Dermis microvascular lymphatic vessel endothelial cell (primary cell): ENCODE results near the gene ABCA4. TPM values are rescaled to one million over a fixed set of nuclear protein-coding genes. Genes with fewer than 3 reads are reported as not detected.

Source experiments
- DNase-seq, 2 donors: peaks; one replicate each; pipeline versions ENCODE4 v3.0.0 to v3.0.0-alpha.2; 2010; ENCODE audit warnings: low read depth in 2 of 2
- total RNA-seq: library from RNA; depleted of rRNA; stranded (reverse); fragments of >200 nt; gene quantifications from 2 replicates; pipeline ENCODE4 v1.2.1, GENCODE V29; 2014

ABCA4 gene
- total RNA-seq, 1 donor from 2014 or later, result 27.9 TPM

GRCh38 chr1:94104776-94105580 lies 16.0 kb downstream of the ABCA4 start:
- no peak for DNase-seq

GRCh38 chr1:94104127-94104684 lies 16.7 kb downstream of the ABCA4 start:
- DNase-seq, result no peak

- DNase-seq, result no peak
Measured at GRCh38 chr1:94103608-94104007, 17.3 kb downstream of the ABCA4 start.

GRCh38 chr1:94101613-94102525 lies 19.1 kb downstream of the ABCA4 start:
- DNase-seq, result no peak

- DNase-seq, result peak in 1 of 2 donors; percentile 24
Measured at GRCh38 chr1:94100785-94101612, 19.9 kb downstream of the ABCA4 start.

- no peak for DNase-seq
Measured at GRCh38 chr1:94100129-94100784, 20.7 kb downstream of the ABCA4 start.

GRCh38 chr1:94099303-94099702 lies 21.6 kb downstream of the ABCA4 start:
- DNase-seq, result no peak

- no peak for DNase-seq
Measured at GRCh38 chr1:94098585-94099111, 22.3 kb downstream of the ABCA4 start.

GRCh38 chr1:94096797-94097549 lies 24.0 kb downstream of the ABCA4 start:
- no peak for DNase-seq

GRCh38 chr1:94095744-94096469 lies 25.0 kb downstream of the ABCA4 start:
- peak in 1 of 2 donors; percentile 44 for DNase-seq

GRCh38 chr1:94095112-94095637 lies 25.8 kb downstream of the ABCA4 start:
- peak; percentile 90 to 97 for DNase-seq

- peak; percentile 96 to 98 for DNase-seq
Measured at GRCh38 chr1:94094469-94095111, 26.4 kb downstream of the ABCA4 start.

GRCh38 chr1:94093996-94094395 lies 27.0 kb downstream of the ABCA4 start:
- DNase-seq, result peak; percentile 66 to 90

- DNase-seq, result no peak
Measured at GRCh38 chr1:94093396-94093795, 27.6 kb downstream of the ABCA4 start.

GRCh38 chr1:94092210-94092613 lies 28.7 kb downstream of the ABCA4 start:
- peak; percentile 100 for DNase-seq

- no peak for DNase-seq
Measured at GRCh38 chr1:94090761-94091160, 30.2 kb downstream of the ABCA4 start.

- no peak for DNase-seq
Measured at GRCh38 chr1:94087193-94087592, 33.8 kb downstream of the ABCA4 start.

- DNase-seq, result no peak
Measured at GRCh38 chr1:94084547-94084946, 36.4 kb downstream of the ABCA4 start.
